Astrocyte (in vitro differentiated cells and primary cell): ENCODE data around the gene KDM6A. TPM values are rescaled to one million over a fixed set of nuclear protein-coding genes. Genes with fewer than 3 reads are reported as not detected.

ENCODE experiments used
- DNase-seq: peaks from one replicate; pipeline ENCODE4 v3.0.0-alpha.2; 2010; ENCODE audit warnings: low read depth
- FAIRE-seq: peaks from 2 replicates; lab custom pipeline; 2011; peaks lifted over from hg19 to GRCh38; lab: Jason Lieb, UNC
- H2AFZ ChIP-seq: 2 replicates; pipeline ENCODE4 v1.6.0; 2012; ENCODE audit warnings: low read depth, low read length, inconsistent platforms
- H3K27ac ChIP-seq: 2 replicates; pipeline ENCODE4 v1.5.1; 2011; ENCODE audit warnings: low read depth, low read length, inconsistent platforms
- H3K27me3 ChIP-seq: 2 replicates; pipeline ENCODE4 v1.6.0; 2011; ENCODE audit warnings: low read length, inconsistent platforms; ENCODE audit not compliant: insufficient read depth
- H3K36me3 ChIP-seq: 2 replicates; pipeline ENCODE4 v1.5.1; 2011; ENCODE audit warnings: low read length, inconsistent platforms; ENCODE audit not compliant: insufficient read depth
- H3K4me1 ChIP-seq: 2 replicates; pipeline ENCODE4 v1.5.1; 2011; ENCODE audit warnings: low read length, inconsistent platforms; ENCODE audit not compliant: insufficient read depth
- H3K4me2 ChIP-seq: 2 replicates; pipeline ENCODE4 v1.6.0; 2012; ENCODE audit warnings: low read length, inconsistent platforms
- H3K4me3 ChIP-seq: 2 replicates; pipeline ENCODE4 v1.5.1; 2011; ENCODE audit warnings: low read depth, mild to moderate bottlenecking, low read length, inconsistent platforms; ENCODE audit not compliant: insufficient read depth
- H3K79me2 ChIP-seq: 2 replicates; pipeline ENCODE4 v1.6.0; 2012; ENCODE audit warnings: mild to moderate bottlenecking, low read length, inconsistent platforms; ENCODE audit not compliant: insufficient read depth
- H3K9ac ChIP-seq: 2 replicates; pipeline ENCODE4 v1.6.0; 2012; ENCODE audit warnings: mild to moderate bottlenecking, low read length, inconsistent platforms
- H3K9me3 ChIP-seq: 2 replicates; pipeline ENCODE4 v1.5.1; 2012; ENCODE audit warnings: low read depth, mild to moderate bottlenecking, low read length, inconsistent platforms; ENCODE audit not compliant: insufficient read depth
- H4K20me1 ChIP-seq: 2 replicates; pipeline ENCODE4 v1.6.0; 2012; ENCODE audit warnings: low read length, inconsistent platforms; ENCODE audit not compliant: insufficient read depth
- H3K27ac Mint-ChIP-seq: one replicate; pipeline ENCODE4 v1.8.0; 2021; ENCODE audit warnings: mild to moderate bottlenecking, mixed read lengths; ENCODE audit not compliant: unreplicated experiment
- H3K27me3 Mint-ChIP-seq: one replicate; pipeline ENCODE4 v1.8.0; 2021; ENCODE audit warnings: low read depth, mixed read lengths; ENCODE audit not compliant: unreplicated experiment
- H3K36me3 Mint-ChIP-seq: one replicate; pipeline ENCODE4 v1.8.0; 2021; ENCODE audit warnings: low read depth, mixed read lengths; ENCODE audit not compliant: unreplicated experiment
- H3K4me1 Mint-ChIP-seq: one replicate; pipeline ENCODE4 v1.8.0; 2021; ENCODE audit warnings: low read depth, mixed read lengths; ENCODE audit not compliant: unreplicated experiment
- H3K4me3 Mint-ChIP-seq: one replicate; pipeline ENCODE4 v1.8.0; 2021; ENCODE audit warnings: mild to moderate bottlenecking, moderate library complexity, mixed read lengths; ENCODE audit not compliant: unreplicated experiment
- H3K9me3 Mint-ChIP-seq: one replicate; pipeline ENCODE4 v1.8.0; 2021; ENCODE audit warnings: mild to moderate bottlenecking, mixed read lengths; ENCODE audit not compliant: unreplicated experiment
- EZH2 ChIP-seq: IDR thresholded peaks from 2 replicates; pipeline ENCODE4 v1.6.1; 2012; ENCODE audit warnings: mild to moderate bottlenecking, low read length, inconsistent platforms; ENCODE audit not compliant: insufficient read depth
- total RNA-seq: library from RNA; stranded (reverse); gene quantifications from 2 replicates; pipeline ENCODE4 v1.2.1, GENCODE V29; 2021
- TF ChIP-seq, protein P1 (sequence below): IDR thresholded peaks from 2 replicates; pipeline ENCODE4 v1.5.1; 2011; ENCODE audit warnings: low read depth, mild to moderate bottlenecking, inconsistent platforms, low read length, moderate library complexity; ENCODE audit not compliant: insufficient read depth

Gene KDM6A
- total RNA-seq, 1 donor from 2014 or later: 44.0 TPM

GRCh38 chrX:44927398-44927797, 54.4 kb downstream of the KDM6A start:
- Mint-ChIP-seq H3K36me3 (no peaks in the 10 kb centered on the region), H3K4me3 (no peak overlapping the region), H3K4me1 (peaks cover 5% of the 10 kb centered on the region), H3K27ac (no peak overlapping the region), H3K27me3 (no peaks in the 10 kb centered on the region), H3K9me3 (peaks cover 3% of the 10 kb centered on the region)
- DNase-seq (no peak), FAIRE-seq (no peak)
- no peak overlapping the region for H3K4me2 ChIP-seq
- no peak overlapping the region for H3K4me3 ChIP-seq
- no peaks in the 10 kb centered on the region for H3K36me3 ChIP-seq
- H4K20me1 ChIP-seq: peaks cover 45% of the 10 kb centered on the region
- TF ChIP-seq, protein P1, sequence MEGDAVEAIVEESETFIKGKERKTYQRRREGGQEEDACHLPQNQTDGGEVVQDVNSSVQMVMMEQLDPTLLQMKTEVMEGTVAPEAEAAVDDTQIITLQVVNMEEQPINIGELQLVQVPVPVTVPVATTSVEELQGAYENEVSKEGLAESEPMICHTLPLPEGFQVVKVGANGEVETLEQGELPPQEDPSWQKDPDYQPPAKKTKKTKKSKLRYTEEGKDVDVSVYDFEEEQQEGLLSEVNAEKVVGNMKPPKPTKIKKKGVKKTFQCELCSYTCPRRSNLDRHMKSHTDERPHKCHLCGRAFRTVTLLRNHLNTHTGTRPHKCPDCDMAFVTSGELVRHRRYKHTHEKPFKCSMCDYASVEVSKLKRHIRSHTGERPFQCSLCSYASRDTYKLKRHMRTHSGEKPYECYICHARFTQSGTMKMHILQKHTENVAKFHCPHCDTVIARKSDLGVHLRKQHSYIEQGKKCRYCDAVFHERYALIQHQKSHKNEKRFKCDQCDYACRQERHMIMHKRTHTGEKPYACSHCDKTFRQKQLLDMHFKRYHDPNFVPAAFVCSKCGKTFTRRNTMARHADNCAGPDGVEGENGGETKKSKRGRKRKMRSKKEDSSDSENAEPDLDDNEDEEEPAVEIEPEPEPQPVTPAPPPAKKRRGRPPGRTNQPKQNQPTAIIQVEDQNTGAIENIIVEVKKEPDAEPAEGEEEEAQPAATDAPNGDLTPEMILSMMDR: no peak
- TF ChIP-seq EZH2: no peak
- no peak overlapping the region for H3K9ac ChIP-seq
- no peak overlapping the region for H2AFZ ChIP-seq
- no peaks in the 10 kb centered on the region for H3K4me1 ChIP-seq
- peaks cover 94% of the 10 kb centered on the region for H3K79me2 ChIP-seq
- no peaks in the 10 kb centered on the region for H3K27me3 ChIP-seq
- no peaks in the 10 kb centered on the region for H3K9me3 ChIP-seq
- H3K27ac ChIP-seq: no peak overlapping the region

GRCh38 chrX:44931441-44931973, 58.5 kb downstream of the KDM6A start:
- TF ChIP-seq EZH2: no peak
- TF ChIP-seq, protein P1: no peak
- Mint-ChIP-seq H3K4me3 (no peak overlapping the region), H3K4me1 (peaks cover 6% of the 10 kb centered on the region), H3K27ac (no peak overlapping the region), H3K9me3 (peaks cover 3% of the 10 kb centered on the region), H3K27me3 (no peaks in the 10 kb centered on the region), H3K36me3 (no peaks in the 10 kb centered on the region)
- Histone ChIP-seq H3K79me2 (peaks cover 93% of the 10 kb centered on the region), H3K36me3 (no peaks in the 10 kb centered on the region), H3K4me2 (no peak overlapping the region), H3K4me1 (no peaks in the 10 kb centered on the region), H3K27ac (no peak overlapping the region), H3K4me3 (no peak overlapping the region), H3K9me3 (no peaks in the 10 kb centered on the region), H3K9ac (no peak overlapping the region), H2AFZ (no peak overlapping the region), H4K20me1 (peaks cover 43% of the 10 kb centered on the region), H3K27me3 (no peaks in the 10 kb centered on the region)
- FAIRE-seq: no peak
- no peak for DNase-seq

DNA sequence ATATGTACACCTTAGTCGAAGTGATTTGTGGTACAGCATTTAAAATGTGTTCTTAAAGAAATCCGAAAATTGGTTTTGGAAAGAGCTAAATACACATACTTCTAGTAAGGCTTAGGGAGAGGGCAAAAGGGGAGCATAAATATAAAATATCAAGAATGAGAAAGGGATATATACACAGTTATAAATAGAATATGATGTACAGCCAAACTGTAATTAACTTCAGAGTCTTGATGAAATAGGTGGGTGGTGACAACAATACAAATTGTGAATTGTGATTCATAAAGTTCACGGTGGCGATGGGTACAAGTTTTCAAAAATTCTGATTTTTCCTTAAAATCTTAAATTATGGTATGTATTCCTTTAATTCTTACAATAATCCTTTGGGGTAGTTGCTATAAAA, 62.2 kb downstream of the KDM6A start:
- TF ChIP-seq, protein P1: no peak
- no peak for TF ChIP-seq EZH2
- no peaks in the 10 kb centered on the region for H3K9me3 ChIP-seq
- peaks cover 93% of the 10 kb centered on the region for H3K79me2 ChIP-seq
- H3K27ac ChIP-seq: no peak overlapping the region
- no peaks in the 10 kb centered on the region for H3K36me3 ChIP-seq
- no peaks in the 10 kb centered on the region for H3K9me3 Mint-ChIP-seq
- no peak overlapping the region for H2AFZ ChIP-seq
- H3K4me1 Mint-ChIP-seq: peaks cover 16% of the 10 kb centered on the region
- no peak for FAIRE-seq
- H3K27ac Mint-ChIP-seq: no peak overlapping the region
- peaks cover 40% of the 10 kb centered on the region for H4K20me1 ChIP-seq
- H3K4me2 ChIP-seq: no peak overlapping the region
- no peak overlapping the region for H3K9ac ChIP-seq
- no peaks in the 10 kb centered on the region for H3K4me1 ChIP-seq
- no peak overlapping the region for H3K4me3 Mint-ChIP-seq
- no peaks in the 10 kb centered on the region for H3K27me3 ChIP-seq
- H3K36me3 Mint-ChIP-seq: no peaks in the 10 kb centered on the region
- DNase-seq: no peak
- no peaks in the 10 kb centered on the region for H3K27me3 Mint-ChIP-seq
- H3K4me3 ChIP-seq: no peak overlapping the region
